ENCODE results near the gene LRRC8D. TPM values are rescaled to one million over a fixed set of nuclear protein-coding genes. Genes with fewer than 3 reads are reported as not detected.
A peak's percentile ranks its signal among the peaks of the same experiment; 100 is the strongest.

The LRRC8D gene
- total and polyA plus RNA-seq, 2 of the 4 experiments (the other 2 are of a cell fraction), result 34.1 to 35.3 TPM

- Histone ChIP-seq H4K91ac (ENCODE audit: insufficient read depth, low read depth, low read length) (no peak overlapping the region), H2AK9ac (replicated peaks; ENCODE audit: low read depth, low read length, poor library complexity) (no peak overlapping the region), H3K27me3 (ENCODE audit: control insufficient read depth, insufficient read depth, low read length) (no peaks in the 10 kb centered on the region), H2BK15ac (ENCODE audit: low read depth, low read length) (no peak overlapping the region; the same call in 2 of the 3 replicates), H2BK120ac (ENCODE audit: low read depth, low read length) (peak overlapping the region; percentile 24; the same call in 1 of the 2 replicates), H2AK5ac (ENCODE audit: low read depth, low read length) (peak overlapping the region; percentile 79; the same call in 1 of the 2 replicates), H3K9me3 (ENCODE audit: control insufficient read depth, insufficient read depth, low read length) (no peaks in the 10 kb centered on the region), H3K27ac (ENCODE audit: insufficient read depth, low read length) (no peak overlapping the region), H3K4me2 (ENCODE audit: low read depth, low read length) (no peak overlapping the region), H3K18ac (ENCODE audit: low read depth, low read length) (0 out of 2 replicates have a peak overlapping the region, but pooled peaks have one; percentile 20), H2BK5ac (ENCODE audit: low read depth, low read length, poor library complexity, severe bottlenecking) (peak overlapping the region; percentile 4), H4K8ac (ENCODE audit: low read depth in 2 of 2, low read length in 2 of 2) (peak overlapping the region in 1 of 2 experiments; percentile 26; a peak in 1 of 4 replicates), H2AFZ (replicated peaks; ENCODE audit: low read length, poor library complexity) (no peak overlapping the region), H3K9ac (ENCODE audit: low read depth, low read length) (no peak overlapping the region), H3K56ac (ENCODE audit: extremely low read depth, insufficient read depth, low read length) (no peak overlapping the region), H3K79me1 (ENCODE audit: low read depth in 1 of 2, low read length in 2 of 2) (peaks cover 34 to 38% of the 10 kb centered on the region in 2 experiments), H3K4me1 (ENCODE audit: control insufficient read depth, insufficient read depth, low read length) (peaks cover 18% of the 10 kb centered on the region), H3K14ac (replicated peaks; ENCODE audit: low read depth, low read length) (no peak overlapping the region; the same call in 1 of the 2 replicates), H4K20me1 (ENCODE audit: insufficient read depth, low read length) (no peaks in the 10 kb centered on the region), H3K4ac (ENCODE audit: low read depth, low read length) (peak overlapping the region; percentile 37; the same call in 1 of the 2 replicates), H2BK20ac (ENCODE audit: low read depth, low read length) (0 out of 2 replicates have a peak overlapping the region, but pooled peaks have one; percentile 6), H3K4me3 (ENCODE audit: insufficient read depth, low read depth, low read length) (no peak overlapping the region), H3K36me3 (ENCODE audit: control insufficient read depth, insufficient read depth, low read length) (no peaks in the 10 kb centered on the region; the same call in 1 of the 2 replicates), H3K9me1 (ENCODE audit: insufficient read depth, low read length) (peaks cover 8% of the 10 kb centered on the region), H4K5ac (ENCODE audit: low read depth, low read length) (no peak overlapping the region; the same call in 1 of the 2 replicates), H3K23ac (ENCODE audit: low read depth, low read length) (no peak overlapping the region; the same call in 1 of the 2 replicates)
- ChIA-PET CTCF (no interaction called here), POLR2A (ENCODE audit: unreplicated experiment) (no interaction called here)
- no TSS peak for BruUV-seq (replicated peaks)
- in situ Hi-C loops (cut with MboI; ENCODE audit: low sequenced_read_pairs) (no loop called here), intact Hi-C loops (cut with micrococcal nuclease) (no loop called here), dilution Hi-C loops (cut with HindIII; ENCODE audit: low sequenced_read_pairs, unreplicated experiment) (no loop called here)
- TF ChIP-seq USF2 (IDR thresholded peaks at IDR 0.05; ENCODE audit: low read depth, low read length) (no peak), RCOR1 (IDR thresholded peaks at IDR 0.05; ENCODE audit: insufficient replicate concordance, low read length) (no peak), RAD21 (IDR thresholded peaks at IDR 0.05; ENCODE audit: low read length) (no peak), NFE2L2 (IDR thresholded peaks at IDR 0.05; ENCODE audit: low read depth, low read length) (no peak), SMC3 (IDR thresholded peaks at IDR 0.05; ENCODE audit: low read depth, low read length) (no peak), BHLHE40 (IDR thresholded peaks at IDR 0.05; ENCODE audit: low read depth, low read length) (no peak), MXI1 (IDR thresholded peaks at IDR 0.05; ENCODE audit: borderline replicate concordance, low read depth, low read length) (no peak), POLR2A (IDR thresholded peaks at IDR 0.05; ENCODE audit: low read depth, low read length) (no peak), FOS (IDR thresholded peaks at IDR 0.05; ENCODE audit: low read depth, low read length) (no peak), CHD1 (IDR thresholded peaks at IDR 0.05; ENCODE audit: low read depth, low read length) (no peak)
- TF ChIP-seq, protein P1, sequence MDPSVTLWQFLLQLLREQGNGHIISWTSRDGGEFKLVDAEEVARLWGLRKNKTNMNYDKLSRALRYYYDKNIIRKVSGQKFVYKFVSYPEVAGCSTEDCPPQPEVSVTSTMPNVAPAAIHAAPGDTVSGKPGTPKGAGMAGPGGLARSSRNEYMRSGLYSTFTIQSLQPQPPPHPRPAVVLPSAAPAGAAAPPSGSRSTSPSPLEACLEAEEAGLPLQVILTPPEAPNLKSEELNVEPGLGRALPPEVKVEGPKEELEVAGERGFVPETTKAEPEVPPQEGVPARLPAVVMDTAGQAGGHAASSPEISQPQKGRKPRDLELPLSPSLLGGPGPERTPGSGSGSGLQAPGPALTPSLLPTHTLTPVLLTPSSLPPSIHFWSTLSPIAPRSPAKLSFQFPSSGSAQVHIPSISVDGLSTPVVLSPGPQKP (IDR thresholded peaks at IDR 0.05; ENCODE audit: borderline replicate concordance, low read depth, low read length), result no peak
- ATAC-seq (ENCODE audit: low read depth) (no peak), DNase-seq (no peak)
- no CpG with 5 or more reads among the region's 4 CpGs for WGBS, 2 experiments (ENCODE audit: extremely low coverage in 2 of 2, insufficient read length in 1 of 2)
These were observed 92.7 kb downstream of the LRRC8D start for GRCh38 chr1:89913353-89914095.
